GM11168 (cell line): ENCODE results near the gene MAGEF1.

Source experiments
- in situ Hi-C: fragments of 300-500 bp; cut with MboI; formaldehyde crosslinking; loops from one replicate; pipeline ENCODE4 v1.12.0; 2022; ENCODE audit warnings: low sequenced_read_pairs; ENCODE audit not compliant: unreplicated experiment

Gene MAGEF1

DNA sequence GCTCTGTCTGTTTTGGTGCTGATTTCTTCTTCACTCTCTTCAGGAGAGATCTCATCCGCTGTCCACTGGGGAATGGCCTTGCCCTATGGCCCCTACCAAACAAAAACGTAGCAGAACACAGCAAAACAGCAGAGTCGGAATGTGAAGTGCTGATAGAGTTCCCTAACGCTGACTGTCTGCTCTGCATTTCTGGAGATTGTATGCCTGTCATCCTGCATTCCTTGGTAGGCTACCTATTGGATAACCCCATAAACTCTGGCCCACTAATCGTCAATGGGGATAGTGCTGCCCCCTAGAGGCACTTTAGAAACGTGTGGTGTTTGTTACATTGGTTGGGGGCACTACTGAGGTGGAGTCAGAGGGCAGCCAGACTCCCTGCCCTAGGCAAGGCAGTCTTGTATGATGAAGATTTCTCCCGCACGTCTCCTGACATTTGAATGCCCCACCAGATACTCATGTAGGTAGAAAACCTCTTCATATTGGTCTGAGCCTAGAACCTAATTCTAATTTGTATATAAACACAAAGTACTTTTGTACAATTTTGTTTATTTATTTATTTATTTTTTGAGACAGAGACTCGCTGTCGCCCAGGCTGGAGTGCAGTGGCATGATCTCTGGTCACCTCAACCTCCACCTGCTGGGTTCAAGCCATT is 15.6 kb upstream of the MAGEF1 start:
- in situ Hi-C loops: no loop called here

DNA sequence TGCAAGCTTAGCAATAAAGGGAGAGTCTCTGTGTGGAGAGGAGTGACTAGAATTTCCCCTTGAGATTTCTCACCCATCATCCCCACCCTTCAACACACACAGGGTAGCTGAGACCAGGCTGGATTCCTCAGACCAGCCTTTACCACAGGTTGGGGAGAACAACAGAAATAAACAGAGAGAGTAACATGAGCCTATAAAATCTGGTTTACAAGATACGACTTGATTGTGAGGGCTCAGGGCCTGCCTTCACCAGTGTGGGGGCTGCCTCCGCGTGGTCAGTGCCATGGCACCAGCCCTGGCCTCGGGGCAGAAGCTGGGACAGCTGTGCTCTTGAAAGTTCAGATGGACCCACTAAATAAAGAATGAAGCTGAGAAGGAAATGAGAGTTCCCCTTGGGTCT is 14.6 kb upstream of the MAGEF1 start:
- in situ Hi-C loops: no loop called here

DNA sequence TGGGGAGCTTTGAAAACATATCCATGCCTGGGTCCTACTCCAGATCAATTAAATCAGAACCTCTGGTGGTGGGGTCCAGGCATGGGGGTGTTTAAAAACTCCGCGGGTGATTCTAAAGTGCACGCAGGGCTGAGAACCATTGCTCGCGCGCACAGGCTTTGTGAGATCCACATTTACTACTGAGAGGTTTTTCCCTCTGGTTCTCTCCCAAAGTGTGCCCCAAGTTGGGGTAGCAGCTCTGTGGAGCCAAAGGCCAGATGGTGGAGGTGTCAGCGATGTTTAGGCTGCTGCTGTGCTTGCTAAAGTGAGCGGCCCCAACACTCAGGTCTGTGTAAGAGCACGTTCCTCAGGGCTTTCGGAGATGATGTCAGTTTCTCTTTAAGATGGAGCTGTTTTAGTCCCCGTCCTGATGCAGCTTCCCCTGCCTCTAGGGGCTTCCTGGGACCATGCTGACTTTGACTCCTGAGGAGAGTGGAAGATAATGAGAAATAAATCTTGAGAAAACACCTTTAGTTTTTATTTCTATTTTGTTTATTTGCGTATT is 13.4 kb upstream of the MAGEF1 start:
- in situ Hi-C loops: no loop called here

DNA sequence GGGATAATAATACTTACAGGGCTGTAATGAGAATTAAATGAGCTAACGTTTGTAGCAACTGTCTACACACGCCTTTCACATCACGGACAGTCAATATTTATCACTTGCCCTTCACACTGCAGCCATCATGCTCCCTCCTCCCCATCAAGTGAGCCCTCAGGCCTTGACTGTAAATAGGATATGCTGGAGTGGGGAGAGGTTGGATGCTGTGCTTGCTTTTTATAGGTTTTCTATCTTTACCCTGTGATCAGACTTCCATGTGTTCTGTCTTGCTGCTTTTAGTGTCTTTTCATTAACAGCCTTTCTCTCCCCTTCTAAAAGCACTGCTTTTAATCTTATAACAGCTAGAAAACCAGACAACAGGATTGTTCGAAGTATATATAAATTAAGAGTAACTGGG is 12.8 kb upstream of the MAGEF1 start:
- in situ Hi-C loops: no loop called here

DNA sequence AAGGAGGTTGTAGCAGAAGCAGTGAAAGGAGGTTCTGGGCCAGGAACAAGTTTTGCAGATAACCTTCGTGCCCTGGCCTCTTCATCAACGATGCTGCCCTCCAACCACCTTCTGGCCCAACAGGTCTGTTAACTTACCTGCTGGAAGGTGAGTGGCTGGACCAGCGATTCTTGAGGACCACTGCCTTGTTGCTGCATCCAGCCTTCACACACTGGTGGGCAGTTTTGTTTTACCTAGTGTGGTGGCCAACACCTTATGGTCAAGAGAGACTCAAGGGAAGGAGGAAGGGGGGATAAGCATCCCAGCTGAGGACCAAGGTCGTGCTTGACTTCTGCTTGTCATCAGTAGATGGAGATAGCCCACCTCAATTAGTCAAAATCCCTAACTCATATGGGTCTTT is 7.8 kb upstream of the MAGEF1 start:
- in situ Hi-C loops: no loop called here

DNA sequence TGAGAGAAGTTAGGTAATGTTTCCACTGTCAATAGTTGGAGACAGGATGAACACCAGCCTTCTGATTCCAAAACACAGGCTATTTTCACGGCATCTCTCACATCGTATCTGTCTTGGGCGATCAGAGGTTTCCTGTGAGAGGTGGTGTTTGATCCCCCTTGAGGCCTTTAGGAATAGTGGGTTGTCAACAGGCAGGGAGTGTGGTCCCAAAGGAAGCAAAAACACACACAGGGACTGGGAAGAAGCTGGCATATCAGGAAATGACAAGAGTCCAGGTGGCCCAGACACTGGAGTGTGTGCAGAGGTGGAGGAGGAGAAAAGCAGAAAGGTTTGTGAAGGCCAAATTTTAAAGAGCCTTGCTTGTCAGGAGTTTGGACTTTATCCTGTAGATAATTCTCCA is 6.6 kb upstream of the MAGEF1 start:
- in situ Hi-C loops: no loop called here

DNA sequence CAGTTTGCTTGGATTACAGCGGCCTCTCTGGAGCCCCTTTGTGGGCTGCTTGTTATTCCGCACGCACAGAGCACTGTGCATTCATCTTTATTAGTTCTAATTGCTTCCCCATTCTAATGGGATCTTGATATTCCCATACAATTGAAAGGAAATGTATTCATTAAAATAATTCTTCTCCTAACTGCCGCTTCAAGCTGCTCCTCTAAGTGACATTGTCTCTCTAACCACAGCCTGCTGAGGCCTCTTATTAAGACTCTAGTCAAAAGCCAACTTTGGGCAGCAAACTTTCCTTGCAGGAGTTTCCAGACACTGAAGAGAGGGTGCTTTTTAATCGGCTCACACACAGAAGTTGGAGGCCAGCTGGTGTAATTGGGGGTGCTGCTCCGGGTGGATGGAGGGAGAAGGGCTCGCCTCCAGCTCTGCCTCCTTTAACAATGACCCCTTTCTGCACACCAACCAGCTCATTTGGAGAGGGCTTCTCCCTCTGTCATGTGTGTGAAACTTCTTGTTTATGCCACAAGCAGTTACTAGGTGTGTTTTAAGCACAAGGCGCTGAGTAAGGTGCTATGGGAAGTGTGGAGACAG is 5.6 kb upstream of the MAGEF1 start:
- in situ Hi-C loops: no loop called here

DNA sequence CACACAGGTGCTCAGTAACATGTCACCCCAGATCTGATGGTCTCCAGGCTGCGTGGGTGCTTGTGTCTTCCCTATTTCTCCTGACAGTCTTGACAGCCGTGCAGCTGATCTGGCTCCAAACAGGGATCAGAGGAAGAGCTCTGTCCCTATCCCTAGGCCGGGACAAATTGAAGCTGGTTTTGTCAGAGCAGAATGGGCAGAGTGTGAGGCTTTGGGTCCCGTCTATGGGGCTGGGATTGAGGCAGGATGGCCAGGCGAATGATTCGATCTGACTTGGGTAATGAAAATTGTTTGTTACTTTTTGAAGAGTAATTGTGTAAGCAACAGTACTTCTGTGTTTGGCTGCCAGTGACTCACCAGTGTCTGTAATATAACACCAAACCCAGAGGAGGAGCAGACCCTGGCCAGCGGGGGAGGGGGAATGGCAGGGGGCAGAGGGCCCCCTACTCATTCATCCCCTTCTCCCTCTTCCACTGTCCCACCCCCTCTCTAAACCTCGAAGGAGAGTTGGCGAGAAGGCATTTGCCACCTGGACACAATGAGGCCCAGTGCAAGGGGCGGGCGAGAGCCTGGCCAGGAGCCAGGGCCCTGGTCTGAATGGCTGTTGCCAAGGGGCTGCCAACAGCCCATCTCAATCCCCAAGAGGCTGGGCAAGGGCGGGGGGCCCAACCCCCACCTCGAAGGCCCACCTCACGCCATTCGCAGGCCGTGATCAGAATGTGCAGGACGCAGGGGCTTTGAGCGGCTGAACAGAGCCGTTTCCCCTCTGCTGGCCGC is 4.9 kb upstream of the MAGEF1 start:
- in situ Hi-C loops: no loop called here

DNA sequence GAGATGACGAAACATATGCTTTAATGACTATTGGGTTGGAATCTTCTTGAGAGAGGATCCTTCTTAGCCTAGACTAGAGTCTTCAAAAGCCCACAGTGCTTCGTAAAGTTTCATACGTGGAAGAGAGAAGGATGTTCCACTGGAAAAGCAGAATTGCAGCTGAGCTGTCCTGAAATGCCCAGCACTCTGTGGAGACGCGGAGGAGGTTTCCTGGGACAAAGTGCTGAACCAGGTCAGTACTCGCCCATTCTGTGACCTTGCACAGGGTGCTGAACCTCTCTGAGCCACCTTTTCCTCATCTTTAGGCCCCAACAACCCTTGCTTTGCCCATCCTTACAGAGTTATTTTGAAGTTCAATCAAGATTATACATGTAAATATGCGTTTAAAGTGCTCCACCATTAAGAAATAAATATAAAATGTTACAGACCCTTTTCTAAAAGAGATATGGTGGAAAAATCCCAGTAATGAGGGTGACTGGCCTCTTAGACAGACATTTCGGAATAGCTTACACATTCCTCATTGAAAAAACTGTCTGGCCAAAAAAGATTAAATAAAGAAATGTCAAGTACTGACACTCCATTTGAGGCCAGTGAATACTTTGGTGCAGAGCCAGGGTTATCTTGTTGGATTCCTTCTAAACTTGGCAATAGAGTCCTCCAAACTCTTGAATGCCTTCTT is 4.2 kb upstream of the MAGEF1 start:
- in situ Hi-C loops: no loop called here

DNA sequence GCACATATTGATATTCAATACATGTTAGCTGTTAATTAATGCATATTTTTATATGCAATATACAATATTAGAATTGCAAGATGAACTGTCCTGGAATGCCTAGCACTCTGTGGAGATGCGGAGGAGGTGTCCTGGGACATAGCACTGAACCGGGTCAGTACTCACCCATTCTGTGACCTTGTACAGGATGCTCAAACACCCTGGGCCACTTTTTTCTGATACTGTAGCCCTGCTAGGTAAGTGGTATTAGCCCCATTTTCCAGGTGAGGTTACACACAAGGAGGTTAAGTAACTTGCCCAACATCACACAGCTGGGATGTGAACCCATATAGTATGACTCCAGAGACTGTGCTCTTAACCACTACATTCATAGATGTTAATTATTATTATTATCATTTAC is 1.7 kb upstream of the MAGEF1 start:
- in situ Hi-C loops: no loop called here

DNA sequence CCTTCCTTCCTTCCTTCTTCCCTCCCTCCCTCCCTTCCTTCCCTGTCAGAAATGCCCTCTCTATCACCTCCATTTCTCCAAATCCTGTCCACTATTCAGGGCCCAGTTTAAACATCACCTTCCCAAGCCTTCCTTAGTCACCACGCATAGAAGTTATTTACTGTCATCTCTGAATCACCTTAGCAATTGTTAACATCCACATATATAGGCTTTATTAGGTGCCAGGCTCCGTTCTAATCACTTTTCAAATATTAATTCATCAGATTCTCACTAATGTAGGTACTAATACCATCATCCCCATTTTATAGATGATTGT is 1.1 kb upstream of the MAGEF1 start:
- in situ Hi-C loops: no loop called here

DNA sequence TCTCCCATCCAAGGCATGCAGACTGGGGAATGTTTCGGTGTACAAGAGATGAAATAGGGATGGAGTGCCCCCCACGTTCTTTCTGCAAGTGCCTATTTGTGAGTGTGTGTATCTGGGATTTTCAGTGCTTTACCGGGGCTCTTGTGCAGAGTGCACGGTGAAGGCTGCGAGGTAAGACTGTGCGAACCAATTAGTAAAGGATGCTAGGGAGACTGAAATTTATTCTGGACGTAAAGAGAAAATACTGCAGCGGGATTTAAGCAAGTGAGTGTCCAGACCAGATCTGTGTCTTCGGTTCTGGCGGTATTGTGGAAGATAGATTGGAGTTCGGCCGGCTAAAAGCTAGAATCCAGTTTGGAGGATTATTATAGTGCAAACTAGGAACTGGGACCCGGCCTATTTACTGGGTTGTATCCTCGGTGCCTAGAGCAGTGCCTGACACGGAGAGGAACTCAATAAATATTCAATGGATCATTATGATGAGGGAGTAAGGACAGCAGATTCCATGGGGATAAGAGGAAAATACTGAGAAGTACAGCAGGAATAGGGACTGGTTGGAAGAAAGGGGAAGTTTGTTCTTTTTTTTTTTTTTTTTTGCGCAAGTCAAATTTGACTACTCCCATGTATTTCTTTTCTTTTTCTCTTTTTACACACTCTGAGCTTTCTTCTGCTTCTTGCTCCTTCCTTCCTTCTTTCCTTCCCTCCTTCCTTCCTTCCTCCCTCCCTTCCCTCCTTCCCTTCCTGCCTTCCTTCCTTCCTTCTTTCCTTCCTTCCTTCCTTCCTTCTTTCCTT is 580 bp upstream of the MAGEF1 start:
- in situ Hi-C loops: no loop called here

DNA sequence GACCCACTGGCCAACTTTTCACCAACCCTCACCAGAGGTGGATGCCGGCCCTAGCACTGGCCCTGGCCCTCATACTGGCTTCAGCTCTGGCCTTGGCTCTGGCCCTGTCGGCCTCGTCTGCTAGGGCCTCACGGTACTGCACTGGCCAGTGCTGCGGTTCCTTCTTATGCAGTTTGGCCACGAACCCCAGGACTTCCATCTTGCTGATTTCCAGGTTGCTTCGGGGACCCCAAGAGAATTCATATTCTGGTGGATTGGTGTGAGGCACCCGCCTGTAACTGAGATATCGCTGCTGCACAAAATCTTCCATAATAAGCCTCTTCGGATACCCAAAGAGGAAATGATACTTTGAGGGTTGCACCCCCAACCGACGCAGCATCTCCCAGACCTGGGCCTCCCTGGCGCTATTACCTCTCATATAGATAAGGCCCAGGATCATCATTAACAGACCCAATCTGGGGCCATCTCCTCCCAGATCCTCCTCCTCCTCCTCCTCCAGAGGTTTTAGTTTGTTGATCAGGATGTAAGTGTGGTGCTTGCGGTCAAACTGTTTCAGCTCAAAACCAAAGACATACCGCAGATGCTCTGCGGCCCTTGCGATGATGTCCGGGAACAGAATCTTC is 883 bp downstream of the MAGEF1 start:
- in situ Hi-C loops: no loop called here

DNA sequence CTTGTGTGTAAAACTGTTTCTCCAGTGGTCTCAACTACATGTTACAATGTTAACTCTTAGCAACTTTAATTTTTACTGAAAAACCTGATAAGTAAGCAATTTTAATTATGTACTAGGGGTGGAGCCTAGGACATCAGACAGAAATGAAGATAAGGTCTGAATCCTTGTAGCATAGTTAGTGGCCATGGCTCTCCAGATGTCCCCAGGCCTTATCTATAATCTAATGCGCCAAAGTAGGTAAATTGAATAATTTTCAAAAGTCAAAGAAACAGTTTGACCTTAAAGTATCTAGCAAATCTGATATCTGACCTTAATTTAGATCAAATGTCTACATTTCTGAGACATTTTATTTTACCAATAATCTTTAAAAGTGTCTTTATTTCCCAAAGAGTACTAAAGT is 8.2 kb downstream of the MAGEF1 start:
- in situ Hi-C loops: no loop called here

DNA sequence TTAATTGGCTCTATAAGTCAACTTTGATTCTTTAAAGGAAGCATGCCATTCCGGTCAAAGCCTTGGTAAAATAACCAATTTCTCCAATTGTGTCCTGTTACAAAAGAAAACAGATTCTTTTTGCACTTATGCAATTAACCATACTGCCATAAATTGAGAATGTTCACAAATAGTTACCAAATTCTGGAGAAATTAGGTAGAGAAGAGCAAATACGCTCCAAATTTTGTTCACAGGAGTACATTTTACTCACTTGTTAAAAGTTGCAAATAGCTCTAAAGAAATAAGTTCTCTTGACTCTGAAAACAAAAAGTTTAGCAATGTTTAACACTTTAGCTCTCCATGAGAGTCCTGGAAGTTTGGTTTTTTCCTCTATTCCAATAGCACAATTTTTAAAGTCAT is 11.1 kb downstream of the MAGEF1 start:
- in situ Hi-C loops: no loop called here

DNA sequence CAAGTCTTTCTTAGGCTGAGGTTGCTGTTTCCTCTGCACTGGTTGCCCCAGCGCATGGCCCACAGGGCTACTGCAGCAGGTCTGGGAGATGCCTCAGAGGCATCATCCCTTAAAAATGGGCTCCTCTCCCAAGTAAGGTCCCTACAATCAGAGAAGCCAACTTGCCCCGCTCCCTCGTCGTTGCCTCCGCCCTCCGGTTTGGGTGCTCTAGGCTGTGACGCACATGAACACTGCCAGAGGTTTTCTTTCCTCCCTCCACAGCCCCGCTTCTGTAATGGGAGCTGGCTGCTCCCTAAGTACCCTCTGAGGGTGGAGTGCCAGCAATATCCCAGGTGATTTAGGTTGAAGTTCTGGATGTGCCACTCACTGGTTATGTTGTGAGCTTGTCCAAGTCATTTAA is 14.0 kb downstream of the MAGEF1 start:
- in situ Hi-C loops: no loop called here

DNA sequence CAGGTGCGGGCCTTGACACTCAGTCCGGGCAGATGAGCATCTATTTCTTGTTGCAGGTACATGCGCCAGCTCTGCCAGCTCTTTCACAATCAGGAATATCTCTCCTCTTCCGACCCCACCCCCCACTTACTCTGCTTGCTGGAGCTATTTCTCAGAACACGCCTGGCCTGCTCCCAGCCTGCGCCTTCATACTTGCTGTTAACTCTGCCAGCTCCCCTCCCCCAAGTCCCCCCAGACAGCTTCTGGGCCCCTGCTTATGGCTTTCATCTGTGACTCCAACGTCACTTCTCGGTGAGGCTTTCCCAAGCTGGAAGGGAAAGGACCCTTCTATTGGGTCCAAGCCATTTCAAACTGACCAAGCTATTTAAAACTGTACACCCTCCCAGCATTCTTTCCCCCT is 15.2 kb downstream of the MAGEF1 start:
- in situ Hi-C loops: no loop called here

DNA sequence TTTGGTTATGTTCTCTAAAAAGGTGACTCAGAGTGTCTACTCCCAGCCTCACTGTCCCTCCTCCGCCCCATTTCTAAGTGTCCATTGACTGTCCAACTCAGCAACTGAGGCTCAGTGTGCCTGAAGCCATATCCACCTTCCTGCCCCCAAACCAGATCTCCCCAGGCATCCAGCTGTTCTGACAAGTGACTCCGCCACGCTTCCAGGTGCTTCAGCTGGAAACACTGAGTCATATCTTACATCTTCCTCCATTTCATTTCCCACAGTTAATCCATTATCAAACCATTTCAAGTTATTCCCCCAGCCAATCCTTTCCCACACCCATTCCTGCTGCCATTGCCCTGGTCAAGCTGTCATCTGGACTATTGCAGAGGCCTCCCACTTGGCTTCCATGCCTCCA is 17.1 kb downstream of the MAGEF1 start:
- in situ Hi-C loops: no loop called here

DNA sequence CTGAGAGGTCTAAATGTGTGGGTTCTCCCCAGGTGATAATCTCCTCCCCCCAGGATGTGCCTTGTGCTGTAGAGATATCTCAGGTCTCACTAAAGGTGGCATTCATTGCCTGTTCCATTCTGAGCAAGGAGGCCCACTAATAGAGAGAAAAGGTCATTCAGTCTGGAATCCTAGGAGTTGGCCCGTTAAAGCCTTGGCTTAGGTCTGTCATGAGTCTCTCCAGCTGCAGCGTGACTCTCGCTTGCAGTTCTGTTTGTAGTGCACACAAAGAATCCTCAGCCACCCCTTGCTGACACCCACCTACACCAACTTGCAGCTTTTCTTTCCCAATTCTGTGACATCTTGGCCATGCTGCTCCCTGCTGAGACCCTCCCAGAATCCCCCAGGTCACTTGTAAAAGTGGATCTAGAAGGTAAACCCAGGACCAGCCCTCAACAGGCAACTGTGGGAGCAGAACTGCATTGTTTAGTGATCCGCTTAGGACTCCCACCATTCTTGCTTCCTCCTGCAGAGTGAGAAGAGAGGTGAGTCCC is 17.7 kb downstream of the MAGEF1 start:
- in situ Hi-C loops: no loop called here
